HG03469 (cell line): ENCODE data around the gene JPT1.
"Not testable (repeated sequence)": the region's sequence is repeated elsewhere in the genome, so short reads cannot be mapped to it uniquely, and the experiment has no call there.

ENCODE experiments used
- ATAC-seq: cut with Tn5 transposase; IDR thresholded peaks from one replicate; pipeline ENCODE4 v1.9.1; 2021; ENCODE audit warnings: mild to moderate bottlenecking, moderate library complexity, moderate number of reproducible peaks; ENCODE audit not compliant: unreplicated experiment

The JPT1 gene

DNA sequence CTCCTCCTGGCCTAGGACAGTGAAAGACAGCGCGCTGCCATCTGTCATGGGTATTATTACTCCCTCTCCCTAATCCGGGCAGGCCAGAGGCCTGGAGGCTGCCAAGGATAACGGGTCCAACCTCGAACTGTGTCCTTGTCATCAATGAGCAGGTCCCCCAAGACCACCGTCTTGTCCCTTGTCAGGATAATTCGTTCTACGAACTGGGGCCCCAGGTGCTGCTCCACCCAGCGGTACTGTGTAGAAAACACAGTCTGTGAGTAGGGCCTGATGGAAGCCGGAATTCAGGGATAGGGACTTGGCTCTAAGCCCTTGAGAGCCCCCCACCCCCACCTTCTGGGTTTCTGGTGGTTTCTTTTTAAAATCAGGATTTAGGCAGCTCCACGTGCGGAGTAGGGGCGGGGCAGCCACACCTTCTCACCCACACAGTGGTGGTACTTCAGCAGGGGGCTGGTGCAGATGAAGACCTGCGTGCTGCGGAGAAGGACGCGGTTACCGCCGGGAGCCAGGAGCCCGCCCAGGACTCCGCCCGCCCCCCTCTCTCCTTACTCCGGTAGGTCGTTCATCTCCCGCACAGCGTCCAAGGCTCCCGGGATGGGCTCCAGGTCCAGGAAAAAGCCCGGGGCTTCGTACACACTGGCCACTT is 23.6 kb downstream of the JPT1 start:
- no peak for ATAC-seq

GRCh38 chr17:75130059-75130631 is 24.2 kb downstream of the JPT1 start:
- no peak for ATAC-seq

DNA sequence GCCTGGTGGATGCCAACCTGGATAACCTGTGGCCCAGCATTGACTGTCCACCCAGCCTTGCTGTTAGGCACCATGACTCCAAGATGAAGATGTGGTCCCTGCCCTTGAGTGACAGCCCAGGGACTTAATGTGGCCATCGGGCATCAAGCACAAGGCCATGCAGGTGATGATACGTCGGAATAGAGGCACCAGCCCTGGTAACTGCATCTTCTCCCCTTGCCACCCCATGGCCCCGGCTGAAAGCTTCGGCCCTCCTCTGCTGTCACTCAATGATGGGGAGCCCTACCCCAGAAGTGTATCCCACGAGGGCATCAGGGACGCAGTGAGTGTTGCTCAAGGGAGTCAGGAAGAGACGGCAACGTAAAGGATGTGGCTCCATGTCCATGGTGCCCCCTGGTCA is 24.7 kb downstream of the JPT1 start:
- no peak for ATAC-seq

DNA sequence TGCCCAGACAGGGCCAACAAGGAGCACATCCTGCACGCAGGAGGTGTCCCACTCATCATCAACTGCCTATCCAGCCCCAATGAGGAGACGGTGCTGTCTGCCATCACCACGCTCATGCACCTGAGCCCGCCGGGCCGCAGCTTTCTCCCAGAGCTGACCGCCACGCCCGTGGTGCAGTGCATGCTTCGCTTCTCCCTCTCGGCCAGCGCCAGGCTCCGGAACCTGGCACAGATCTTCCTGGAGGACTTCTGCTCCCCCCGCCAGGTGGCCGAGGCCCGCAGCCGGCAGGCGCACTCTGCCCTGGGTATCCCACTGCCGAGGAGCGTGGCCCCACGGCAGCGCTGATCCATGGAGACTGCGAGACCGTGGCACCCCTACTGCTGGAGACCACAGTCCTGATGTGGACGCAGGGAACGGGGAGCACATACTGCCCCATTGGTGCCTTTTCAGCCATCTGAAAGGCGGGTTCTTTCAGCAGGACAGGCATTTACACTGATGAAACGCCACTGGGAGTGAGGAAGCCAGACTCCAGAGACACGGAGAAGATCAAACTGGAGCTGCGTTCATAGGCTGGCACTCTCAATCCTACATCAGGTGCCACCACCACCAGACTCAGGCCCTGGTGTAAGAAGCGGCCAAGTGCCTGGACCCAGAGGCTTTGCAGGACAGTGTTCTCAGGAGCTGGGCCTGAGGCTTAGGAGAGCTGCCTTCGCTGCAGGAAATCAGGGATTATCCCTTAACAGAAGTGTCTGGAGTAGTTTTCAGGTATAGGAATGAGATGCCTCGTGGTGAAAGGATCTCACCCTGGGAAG is 25.4 kb downstream of the JPT1 start:
- no peak for ATAC-seq

GRCh38 chr17:75127936-75128335 is 26.4 kb downstream of the JPT1 start:
- ATAC-seq: not testable (repeated sequence)

GRCh38 chr17:75126954-75127353 is 27.4 kb downstream of the JPT1 start:
- ATAC-seq: no peak

DNA sequence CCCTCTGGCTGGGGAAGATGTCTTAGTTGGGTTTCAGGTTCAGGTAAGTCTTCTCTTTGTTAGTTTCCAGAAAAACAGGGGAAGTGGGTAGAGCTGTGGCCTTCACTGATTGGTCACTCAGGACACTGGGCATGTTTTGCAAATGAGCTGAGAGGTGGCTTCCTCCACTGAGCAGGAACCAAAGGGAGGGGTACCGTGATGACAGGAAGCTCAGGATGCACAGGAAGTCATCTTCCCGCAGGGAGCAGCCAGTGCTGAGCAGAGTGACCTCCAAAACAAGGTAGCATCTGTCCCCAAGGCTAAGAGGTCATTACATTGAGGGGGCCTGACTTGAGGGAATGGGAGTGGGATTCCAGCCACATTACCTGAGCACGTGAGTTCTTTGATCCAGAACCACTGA is 28.3 kb downstream of the JPT1 start:
- no peak for ATAC-seq

DNA sequence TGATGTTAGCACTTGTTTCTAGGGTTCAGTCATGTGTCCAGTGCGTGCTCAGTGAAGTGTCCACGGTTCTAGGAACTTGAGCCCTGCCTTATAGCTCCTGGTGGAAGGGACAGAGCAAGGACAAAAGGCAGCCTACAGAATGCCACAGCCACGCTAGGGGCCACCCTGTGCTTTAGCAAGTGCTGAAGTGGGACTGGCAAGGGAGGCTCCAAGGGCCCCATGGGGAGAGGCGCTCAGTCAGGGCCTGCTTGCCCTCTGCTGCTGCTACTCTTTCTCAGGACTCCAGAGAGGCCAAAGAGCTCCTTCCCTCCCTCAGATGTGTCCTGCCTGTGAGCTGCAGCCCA is 29.5 kb downstream of the JPT1 start:
- ATAC-seq: no peak

DNA sequence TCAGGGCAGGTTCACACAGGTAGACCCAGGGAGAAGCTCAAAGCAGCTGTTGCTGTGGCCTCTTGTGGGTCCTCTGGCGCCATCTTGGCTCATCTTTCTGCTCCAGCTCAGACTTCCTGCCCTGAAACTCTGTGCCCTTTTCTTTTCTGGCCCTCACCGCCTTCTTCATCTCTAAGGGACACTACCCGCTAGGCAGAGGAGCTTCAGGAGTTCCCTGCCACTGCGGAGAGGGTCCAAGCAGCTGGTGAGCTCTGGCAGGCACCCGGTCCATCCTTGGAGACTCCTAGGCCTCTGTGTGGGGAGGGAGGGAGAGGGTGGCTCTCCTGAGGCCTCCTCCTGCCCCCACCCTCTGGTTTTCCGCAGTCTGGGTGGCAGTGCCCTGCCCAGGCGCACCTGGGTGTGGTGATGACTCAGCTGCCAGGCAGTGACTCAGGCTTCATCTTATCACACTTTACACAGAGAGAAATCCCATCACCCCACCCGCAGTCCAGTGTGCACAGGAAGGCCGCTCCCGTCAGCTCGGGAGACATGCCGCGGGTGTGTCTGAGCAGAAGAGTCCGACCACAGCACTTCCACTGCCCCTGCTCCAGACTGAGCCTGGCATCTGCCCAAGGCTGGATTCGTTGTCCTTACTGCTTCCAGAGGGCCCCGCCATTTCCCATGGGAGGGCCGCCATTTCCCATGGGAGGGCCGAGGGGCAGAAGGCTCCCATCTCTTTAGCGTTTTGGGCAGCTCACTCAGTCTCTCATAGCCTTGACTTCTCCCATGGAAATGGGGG is 30.1 kb downstream of the JPT1 start:
- no peak for ATAC-seq

DNA sequence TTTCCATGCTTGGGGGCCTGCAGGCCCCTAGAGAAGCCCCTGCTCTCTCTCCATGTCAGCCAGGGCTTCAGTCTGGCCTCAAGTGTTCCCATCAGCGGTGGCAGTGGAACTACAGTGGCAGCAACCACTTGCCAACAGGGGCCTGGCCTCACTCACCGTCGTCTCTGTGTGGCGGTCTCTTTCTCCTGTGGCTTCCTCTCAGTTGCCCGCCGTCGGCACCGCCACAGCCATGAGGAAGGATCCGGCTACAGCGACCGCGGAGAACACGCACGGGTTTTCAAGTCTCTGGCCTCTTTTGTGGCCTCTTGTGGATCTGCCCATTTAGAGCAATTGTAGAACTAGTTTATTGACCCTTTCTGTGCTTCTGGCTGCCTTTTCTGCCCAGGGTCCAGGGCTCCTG is 36.0 kb downstream of the JPT1 start:
- ATAC-seq: no peak

DNA sequence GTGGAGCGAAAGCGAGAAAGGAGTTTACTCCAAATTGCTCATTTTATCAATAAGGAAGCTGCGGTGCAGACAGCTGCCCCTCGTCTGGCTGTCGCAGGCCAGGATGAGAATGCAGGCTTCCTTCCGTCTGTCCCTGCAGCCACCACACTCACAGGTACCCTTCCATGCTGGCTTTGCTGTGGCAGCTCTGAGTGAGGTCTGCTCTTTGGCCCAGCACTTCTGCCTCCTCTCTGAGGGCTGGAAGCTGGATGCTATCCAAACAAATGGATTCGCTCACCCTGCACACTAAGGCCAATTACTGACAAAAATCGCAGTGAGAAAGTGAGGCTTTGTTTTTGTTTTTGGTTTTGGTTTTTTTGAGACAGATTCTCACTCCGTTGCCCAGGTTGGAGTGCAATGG is 37.6 kb downstream of the JPT1 start:
- no peak for ATAC-seq

DNA sequence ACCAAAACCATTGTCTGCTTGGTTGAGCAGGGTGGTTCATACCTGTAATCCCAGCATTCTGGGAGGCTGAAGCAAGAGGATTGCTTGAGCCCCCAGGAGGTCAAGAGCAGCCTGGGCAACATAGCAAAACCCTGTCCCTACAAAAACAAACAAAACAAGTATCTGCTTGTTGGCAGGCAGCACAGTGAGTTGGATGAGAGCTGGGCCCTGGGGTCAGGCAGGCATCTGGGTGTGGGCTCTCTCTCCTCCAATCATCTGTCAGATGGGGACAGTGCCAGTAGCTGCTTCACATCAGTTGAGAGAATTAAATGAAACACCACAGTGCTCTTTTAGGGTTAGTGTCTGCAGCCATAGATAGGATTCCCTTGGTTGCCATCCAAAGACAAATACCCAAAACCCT is 38.8 kb downstream of the JPT1 start:
- ATAC-seq: no peak

- no peak for ATAC-seq
Measured at GRCh38 chr17:75114552-75115314, 39.6 kb downstream of the JPT1 start.

GRCh38 chr17:75113798-75114551 is 40.3 kb downstream of the JPT1 start:
- no peak for ATAC-seq

- no peak for ATAC-seq
Measured at GRCh38 chr17:75111777-75112335, 42.5 kb downstream of the JPT1 start.

- no peak for ATAC-seq
Measured at GRCh38 chr17:75110234-75110937, 43.9 kb downstream of the JPT1 start.

DNA sequence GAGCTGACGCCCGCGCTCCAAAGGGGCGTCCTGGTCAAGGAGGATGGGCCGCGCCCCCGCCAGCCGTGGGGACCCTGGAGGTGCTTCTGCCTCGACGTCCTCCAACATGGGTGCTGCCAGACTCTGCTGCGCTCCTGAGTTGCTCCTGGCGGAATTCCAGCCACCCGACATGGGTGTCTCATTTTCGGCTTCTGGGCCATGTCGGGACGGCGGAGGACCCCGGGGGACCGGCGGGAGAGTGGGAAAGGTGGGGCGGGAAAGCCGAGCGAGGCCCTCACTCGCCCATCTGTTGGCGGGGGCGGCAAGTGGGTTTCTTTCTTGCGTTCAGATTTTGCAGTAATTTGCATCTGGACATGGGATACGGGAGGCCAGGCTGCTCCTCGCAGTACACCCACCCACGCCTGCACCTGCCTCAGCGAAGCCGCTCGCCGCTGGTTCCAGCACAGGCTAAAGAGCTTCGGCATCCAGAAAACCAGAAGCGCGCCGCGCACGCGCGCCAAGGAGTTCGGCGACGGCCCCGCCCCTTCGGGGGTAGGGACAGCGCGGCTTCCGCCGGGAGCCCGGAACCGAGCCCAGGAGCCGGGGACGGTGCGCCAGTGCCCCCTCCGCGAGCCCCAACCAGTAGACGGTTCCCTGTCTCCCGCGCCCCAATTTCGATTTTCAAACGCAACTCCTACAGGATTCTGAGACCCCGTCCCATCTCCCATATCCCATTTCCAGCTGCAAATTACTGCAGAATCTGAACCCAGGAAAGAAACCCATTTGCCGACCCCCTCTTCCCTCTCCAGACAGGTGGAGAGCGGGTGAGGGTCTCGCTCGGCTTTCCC is 44.7 kb downstream of the JPT1 start, which contains the start of gene ARMC7:
Gene ARMC7 (plus strand): TSS at position 563 of the 827 bp plus-strand sequence. CDS start 320 bp downstream, outside the sequence.
- ATAC-seq: peak; percentile 54

DNA sequence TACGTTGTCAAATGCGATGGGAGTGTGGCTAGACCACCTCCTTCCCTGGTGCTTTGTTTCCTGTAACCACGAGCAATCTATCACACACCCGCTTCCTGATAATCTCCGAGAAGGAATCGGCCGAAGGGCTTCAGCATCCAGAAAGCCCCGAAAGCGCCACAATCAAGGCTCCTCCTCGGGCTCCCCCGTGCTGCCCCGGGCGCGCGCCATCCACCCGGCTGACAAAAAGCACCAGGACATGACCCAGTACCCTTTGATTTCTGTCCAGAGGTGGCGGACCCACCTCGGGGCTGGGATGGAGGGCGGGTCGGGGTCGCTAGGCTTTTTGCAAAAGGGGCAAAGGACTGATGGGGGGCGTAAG is 45.3 kb downstream of the JPT1 start:
- no peak for ATAC-seq
